ENCODE measurements around the gene KIR2DL3.
A peak's percentile ranks its signal among the peaks of the same experiment; 100 is the strongest.
"Not testable (repeated sequence)": the region's sequence is repeated elsewhere in the genome, so short reads cannot be mapped to it uniquely, and the experiment has no call there.

KIR2DL3 gene
- total RNA-seq = 0 to 0.15 (median 0) reads per million in 4 donors

DNA sequence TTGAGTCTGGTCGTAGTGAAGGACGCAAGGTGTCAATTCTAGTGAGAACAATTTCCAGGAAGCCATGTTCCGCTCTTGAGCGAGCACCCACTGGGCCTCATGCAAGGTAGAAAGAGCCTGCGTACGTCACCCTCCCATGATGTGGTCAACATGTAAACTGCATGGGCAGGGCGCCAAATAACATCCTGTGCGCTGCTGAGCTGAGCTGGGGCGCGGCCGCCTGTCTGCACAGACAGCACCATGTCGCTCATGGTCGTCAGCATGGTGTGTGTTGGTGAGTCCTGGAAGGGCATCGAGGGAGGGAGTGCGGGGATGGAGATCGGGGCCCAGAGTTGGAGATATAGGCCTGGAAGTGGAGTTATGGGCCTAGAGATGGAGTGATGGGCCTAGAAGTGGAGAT is at the start of gene KIR2DL3:
KIR2DL3 (plus strand) TSS at position 208 of the 400 bp plus-strand sequence; CDS start at position 241, 33 bp downstream.
- not testable (repeated sequence) for DNase-seq

DNA sequence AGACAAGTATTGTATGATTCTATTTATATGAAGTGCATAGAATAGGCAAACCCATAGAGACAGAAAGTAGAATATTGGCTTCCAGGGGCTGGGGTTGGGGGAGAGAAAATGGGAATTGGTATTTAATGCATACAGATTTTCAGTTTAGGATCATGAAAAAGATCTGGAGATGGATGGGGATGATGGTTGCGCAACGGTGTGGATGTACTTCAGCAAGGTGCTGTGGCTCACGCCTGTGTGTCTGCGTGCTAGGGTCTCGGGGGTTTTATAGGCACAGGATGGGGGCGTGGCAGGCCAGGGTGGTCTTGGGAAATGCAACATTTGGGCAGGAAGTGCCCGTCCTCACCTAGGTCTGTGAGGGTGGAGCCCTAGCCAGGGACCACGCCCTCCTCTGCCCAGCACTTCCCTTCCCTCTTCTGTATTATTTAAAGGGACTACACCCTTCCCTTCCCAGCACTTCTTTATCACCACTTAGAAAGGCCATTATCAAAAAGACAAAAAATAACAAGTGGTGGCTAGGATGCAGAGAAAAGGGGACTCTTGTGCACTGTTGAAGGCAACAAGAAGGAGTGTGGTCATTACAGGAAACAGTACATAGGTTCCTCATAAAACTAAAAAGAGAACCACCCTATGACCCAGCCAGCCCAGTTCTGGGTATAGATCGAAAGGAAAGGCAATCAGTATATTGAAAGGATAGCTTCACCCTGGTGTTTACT is 46.6 kb upstream of the KIR2DL3 start:
- DNase-seq = no peak

DNA sequence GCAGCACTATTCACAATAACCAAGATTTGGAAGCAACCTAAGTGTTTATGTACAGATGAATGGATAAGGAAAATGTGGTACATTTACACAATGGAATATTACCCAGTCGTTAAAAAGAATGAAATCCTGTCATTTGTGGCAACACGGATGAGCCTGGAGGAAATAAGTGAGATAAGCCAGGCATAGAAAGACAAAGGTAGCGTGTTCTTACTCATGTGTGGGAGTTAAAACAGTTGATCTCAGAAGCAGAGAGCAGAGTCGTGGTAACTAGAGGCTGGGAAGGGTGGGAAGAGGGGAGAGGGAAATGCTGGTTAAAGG is 46.1 kb upstream of the KIR2DL3 start:
- no peak for DNase-seq

GRCh38 chr19:54694648-54695047 is 43.7 kb upstream of the KIR2DL3 start:
- no peak for DNase-seq

DNA sequence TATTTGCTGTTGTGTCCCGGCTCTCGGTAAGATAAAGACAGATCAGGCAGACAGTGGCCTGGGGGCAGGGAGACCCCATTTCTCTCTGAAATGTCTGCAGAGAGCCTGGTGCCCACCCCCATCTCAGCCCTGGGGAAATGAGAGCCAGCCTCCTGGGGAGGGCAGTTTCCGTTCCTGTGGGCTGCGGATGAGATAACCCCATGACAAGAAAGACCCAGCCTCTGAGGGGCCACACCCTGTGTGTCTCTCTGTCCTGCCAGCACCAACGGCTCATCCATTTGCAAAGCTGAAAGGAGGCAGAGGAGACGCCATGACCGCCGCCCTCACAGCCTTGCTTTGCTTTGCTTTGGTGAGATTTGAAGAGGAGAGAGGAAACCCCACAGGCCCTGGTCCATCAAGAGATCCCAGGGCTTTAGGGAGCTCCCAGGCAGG is 42.2 kb upstream of the KIR2DL3 start:
- DNase-seq = no peak

GRCh38 chr19:54696766-54697165 is 41.5 kb upstream of the KIR2DL3 start:
- no peak for DNase-seq

DNA sequence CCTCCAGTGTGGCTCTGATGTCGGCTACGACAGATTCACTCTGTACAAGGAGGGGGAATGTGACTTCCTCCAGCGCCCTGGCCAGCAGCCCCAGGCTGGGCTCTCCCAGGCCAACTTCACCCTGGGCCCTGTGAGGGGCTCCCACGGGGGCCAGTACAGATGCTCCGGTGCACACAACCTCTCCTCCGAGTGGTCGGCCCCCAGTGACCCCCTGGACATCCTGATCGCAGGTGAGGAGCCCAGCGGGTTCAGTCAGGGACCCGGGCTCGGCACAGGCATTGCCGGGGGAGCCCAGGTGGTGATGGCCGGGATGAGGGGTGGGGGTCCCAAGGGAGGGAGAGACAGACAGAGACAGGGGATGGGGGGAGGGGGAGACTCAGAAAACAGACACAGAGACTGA is 40.6 kb upstream of the KIR2DL3 start:
- not testable (repeated sequence) for DNase-seq

GRCh38 chr19:54704928-54705327 is 33.4 kb upstream of the KIR2DL3 start:
- DNase-seq = no peak

DNA sequence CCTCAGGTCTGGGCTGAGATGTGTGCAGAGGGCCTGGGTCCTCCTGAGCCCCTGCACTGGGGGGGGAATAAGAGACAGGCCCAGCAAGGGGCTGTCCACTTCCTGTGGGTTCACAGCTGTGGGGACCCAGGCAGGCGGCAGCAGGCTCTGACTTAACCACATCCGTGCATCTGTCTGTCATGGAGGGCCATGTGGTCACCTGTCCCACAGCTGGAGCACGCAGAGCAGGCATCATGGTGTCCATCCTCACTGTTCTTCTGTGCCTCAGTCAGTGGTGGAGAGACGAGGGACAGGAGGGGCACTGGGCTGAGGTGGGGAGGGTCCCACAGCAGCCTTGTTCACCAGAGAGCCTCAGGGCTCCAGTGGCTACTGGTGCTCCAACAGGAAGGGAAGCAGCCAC is 30.4 kb upstream of the KIR2DL3 start:
- DNase-seq = peak in 1 of 5 donors; percentile 20

GRCh38 chr19:54708781-54709180 is 29.5 kb upstream of the KIR2DL3 start:
- DNase-seq = no peak

- no peak for DNase-seq
Measured at GRCh38 chr19:54709212-54709948, 28.9 kb upstream of the KIR2DL3 start.

DNA sequence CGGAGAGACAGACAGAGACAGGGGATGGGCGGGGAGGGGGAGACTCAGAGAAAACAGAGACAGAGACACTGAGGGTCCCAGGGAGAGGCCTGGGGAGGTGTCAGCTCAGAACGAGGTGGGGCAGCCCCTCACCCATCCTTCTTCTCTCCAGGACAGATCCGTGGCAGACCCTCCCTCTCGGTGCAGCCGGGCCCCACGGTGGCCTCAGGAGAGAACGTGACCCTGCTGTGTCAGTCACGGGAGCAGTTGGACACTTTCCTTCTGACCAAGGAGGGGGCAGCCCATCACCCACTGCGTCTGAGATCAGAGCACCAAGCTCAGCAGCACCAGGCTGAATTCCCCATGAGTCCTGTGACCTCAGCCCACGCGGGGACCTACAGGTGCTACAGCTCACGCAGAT is 28.4 kb upstream of the KIR2DL3 start:
- not testable (repeated sequence) for DNase-seq

GRCh38 chr19:54724142-54724541 is 14.2 kb upstream of the KIR2DL3 start, which contains the start of gene KIR3DL3:
Gene KIR3DL3 (plus strand): TSS chr19:54724442. CDS start chr19:54724497, 55 bp downstream.
- no peak for DNase-seq

GRCh38 chr19:54724644-54725043 is 13.7 kb upstream of the KIR2DL3 start:
- DNase-seq = no peak

GRCh38 chr19:54725321-54725720 is 13.0 kb upstream of the KIR2DL3 start:
- DNase-seq = no peak

DNA sequence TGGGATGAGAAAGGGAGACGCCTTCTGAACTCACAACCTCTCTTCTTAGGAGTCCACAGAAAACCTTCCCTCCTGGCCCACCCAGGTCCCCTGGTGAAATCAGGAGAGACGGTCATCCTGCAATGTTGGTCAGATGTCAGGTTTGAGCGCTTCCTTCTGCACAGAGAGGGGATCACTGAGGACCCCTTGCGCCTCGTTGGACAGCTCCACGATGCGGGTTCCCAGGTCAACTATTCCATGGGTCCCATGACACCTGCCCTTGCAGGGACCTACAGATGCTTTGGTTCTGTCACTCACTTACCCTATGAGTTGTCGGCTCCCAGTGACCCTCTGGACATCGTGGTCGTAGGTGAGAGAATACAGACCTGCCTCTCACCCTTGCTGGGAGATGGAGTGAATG is 10.8 kb upstream of the KIR2DL3 start:
- DNase-seq = no peak

GRCh38 chr19:54728167-54728566 is 10.1 kb upstream of the KIR2DL3 start:
- DNase-seq = no peak

DNA sequence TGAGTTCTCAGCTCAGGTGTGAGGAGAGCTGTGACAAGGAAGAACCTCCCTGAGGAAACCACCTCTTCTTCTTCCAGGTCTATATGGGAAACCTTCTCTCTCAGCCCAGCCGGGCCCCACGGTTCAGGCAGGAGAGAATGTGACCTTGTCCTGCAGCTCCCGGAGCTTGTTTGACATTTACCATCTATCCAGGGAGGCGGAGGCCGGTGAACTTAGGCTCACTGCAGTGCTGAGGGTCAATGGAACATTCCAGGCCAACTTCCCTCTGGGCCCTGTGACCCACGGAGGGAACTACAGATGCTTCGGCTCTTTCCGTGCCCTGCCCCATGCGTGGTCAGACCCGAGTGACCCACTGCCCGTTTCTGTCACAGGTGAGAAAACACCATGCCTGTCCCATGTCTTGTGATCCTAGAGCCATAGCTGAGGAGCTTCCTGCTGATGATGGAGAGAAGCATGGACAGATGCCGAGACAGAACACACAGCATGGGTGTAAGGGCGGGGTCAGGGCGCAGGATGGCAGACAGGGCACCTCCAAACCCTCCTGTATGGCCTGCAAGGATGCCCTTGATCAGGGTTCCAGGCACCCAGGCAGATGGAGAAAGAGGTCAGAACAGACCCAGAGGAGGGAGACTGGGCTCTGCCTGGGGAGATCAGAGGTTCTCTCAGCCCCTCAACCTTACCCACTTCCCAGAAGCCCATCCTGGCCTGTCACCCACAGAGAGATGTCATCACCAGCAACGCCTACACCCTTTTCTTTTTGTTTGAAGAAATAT is 8.7 kb upstream of the KIR2DL3 start:
- DNase-seq = no peak

GRCh38 chr19:54731191-54731590 is 7.1 kb upstream of the KIR2DL3 start:
- no peak for DNase-seq

DNA sequence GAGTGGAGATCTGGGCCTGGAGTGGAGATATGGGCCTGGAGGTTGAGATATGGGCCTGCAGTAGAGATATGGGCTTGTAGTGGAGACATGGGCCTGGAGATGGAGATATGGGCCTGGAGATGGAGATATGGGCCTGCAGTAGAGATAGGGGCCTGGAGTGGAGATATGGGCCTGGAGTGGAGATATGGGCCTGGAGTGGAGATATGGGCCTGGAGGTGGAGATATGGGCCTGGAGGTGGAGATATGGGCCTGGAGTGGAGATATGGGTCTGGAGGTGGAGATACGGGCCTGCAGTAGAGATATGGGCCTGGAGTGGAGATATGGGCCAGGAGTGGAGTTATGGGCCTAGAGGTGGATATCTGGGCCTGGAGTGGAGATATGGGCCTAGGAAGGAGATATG is 402 bp downstream of the KIR2DL3 start:
- DNase-seq = no peak

DNA sequence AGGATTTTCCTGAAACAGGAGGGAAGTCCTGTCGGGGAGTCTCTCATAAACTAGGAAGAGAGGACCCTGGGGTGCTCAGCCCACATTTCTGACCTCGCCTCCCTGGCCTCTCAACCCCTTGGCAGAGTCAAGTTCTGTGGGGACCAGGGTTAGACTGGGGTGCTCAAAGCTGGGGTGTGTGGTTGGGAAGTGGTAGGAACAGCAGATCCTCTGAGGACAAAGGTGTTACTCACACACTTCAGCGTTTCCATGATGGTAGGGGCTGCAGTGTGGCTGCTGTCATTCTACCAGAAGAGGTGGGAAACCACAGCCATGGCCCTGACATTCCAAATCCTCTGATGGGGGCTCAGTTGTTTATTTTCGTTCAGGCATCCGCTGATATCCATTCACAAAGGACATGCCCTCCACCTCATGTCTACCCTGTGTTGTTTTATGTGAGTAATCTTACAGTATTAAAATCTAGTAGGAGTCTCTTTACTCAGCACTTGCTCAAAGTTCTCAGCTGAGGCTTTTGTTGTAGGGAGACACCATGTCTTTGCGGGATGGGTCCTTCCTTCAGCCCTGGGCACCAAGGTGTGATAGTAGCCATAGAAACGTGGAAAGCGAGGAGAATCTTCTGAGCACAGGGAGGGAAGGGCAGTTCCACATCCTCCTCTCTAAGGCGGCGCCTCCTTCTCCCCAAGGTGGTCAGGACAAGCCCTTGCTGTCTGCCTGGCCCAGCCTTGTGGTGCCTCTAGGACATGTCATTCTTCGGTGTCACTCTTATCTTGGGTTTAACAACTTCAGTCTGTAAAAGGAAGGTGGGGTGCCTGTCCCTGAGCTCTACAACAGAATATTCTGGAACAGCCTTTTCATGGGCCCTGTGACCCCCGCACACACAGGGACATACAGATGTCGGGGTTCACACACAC is 1.5 kb downstream of the KIR2DL3 start:
- DNase-seq = no peak

- not testable (repeated sequence) for DNase-seq
Measured at GRCh38 chr19:54741950-54742349, 3.6 kb downstream of the KIR2DL3 start.

Measured in T-helper 1 cell (primary cell).